NOMO-1 treated with dmso at 0.1 percent for 144 hours (cell line): ENCODE results near the gene RRBP1.
"Not testable (repeated sequence)": the region's sequence is repeated elsewhere in the genome, so short reads cannot be mapped to it uniquely, and the experiment has no call there.

ENCODE experiments used
- DNase-seq: peaks from one replicate; lab custom pipeline; 2025; ENCODE audit not compliant: unreplicated experiment; lab: John Stamatoyannopoulos, UW

The RRBP1 gene

DNA sequence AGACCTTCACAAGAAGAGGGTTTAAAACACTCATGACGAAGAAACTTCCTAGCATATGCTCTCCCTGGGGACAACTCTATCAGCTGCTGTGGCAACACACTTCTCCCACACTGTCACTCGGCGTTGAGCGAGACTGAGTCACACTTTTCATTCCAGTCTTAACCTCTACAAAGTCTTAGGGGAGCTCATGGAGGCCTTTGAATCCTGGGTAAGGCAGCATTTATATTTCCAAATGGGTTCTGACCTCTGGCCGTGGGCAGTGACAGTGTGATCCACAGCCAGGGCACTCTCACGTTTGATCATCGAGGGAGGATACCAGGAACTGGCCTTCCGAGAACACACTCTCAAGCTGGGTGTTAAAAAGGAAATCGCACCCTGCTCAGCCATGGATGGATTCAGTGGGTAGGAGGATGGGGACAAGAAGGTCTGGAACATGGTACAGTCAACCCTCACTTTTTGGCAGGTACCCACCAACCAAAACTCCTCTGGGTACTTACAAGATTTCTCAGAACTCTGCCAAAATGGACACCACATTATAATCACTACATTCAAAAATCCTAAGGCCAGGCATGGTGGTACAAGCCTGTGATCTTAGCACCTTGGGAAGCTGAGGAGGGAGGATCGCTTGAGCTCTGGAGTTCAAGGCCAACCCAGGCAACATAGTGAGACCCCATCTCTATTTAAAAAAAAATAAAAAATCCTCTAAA is 19.6 kb downstream of the RRBP1 start:
- DNase-seq = no peak

DNA sequence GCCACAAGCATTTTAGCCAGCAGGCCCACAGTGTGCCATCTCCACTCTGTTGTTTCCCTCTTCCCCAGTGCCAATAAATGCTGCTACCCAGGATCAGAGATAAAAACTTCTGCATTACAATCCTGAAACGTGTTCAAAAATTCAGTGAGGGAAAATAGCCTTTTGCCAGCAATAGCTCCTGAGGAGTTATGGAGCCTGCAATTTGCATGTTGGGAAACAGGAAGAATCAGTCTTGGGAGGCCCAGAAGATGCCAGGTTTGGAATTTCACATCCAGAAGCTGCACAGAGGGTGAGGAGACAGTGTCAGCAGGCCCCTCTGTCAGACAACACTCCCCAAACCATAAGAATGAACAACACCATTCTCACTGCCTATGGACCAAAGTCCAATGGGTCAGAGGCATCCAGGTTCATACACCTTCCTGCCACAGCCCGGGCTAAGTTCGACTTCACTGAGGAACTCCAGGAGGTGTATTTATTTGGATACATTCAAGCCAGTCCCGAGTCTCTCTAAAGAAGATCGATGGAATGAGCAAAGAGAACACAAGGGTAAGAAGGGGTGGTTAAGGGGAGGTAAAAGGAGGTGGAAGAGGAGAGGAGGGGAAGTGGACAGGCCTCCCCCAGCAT is 20.8 kb downstream of the RRBP1 start:
- DNase-seq = no peak

DNA sequence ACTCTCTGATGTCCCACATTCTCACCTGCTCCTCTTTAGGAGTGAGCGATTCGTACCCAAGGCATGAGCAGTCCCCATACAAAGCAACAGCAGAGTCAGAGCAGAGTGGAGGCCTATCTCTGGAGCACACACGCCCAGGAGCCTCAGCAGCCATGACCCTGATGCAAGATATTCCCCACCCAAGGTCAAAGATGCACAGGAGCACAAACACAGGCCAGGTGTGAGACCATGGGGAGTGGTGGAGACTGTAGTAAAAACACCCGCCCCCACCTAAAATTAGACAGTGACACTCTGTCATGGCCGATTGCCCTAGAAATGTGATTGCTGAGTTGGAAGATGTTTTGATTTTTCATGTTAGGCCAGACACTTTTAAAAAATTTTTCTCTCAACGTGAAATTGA is 21.4 kb downstream of the RRBP1 start:
- DNase-seq = no peak

DNA sequence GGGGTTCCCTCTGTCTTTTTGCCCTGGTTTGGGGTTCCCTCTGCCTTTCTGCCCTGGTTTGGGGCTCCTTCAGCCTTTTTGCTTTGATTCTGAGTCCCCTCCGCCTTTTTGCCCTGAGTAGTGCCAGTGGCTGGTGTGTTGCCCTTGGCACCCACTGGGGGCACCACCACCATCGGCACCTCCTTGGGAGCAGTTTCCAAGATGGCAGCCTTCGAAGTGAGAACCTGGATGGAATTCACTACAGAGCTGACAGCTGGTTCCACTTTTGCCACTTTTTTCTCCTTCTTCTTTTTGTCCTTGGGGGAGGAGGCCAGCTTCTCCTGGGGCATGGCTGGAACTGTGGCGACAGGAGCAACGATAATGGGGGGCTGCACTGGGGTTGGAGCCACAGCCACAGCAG is 22.2 kb downstream of the RRBP1 start:
- DNase-seq = no peak

DNA sequence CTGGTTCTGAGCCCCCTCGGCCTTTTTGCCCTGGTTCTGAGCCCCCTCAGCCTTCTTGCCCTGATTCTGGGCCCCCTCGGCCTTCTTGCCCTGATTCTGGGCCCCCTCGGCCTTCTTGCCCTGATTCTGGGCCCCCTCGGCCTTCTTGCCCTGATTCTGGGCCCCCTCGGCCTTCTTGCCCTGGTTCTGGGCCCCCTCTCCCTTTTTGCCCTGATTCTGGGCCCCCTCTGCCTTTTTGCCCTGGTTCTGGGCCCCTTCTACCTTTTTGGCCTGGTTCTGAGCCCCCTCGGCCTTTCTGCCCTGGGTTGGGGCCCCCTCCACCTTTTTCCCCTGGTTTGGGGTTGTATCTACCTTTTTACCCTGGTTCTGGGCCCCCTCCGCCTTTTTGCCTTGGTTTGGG is 22.7 kb downstream of the RRBP1 start:
- DNase-seq = not testable (repeated sequence)

DNA sequence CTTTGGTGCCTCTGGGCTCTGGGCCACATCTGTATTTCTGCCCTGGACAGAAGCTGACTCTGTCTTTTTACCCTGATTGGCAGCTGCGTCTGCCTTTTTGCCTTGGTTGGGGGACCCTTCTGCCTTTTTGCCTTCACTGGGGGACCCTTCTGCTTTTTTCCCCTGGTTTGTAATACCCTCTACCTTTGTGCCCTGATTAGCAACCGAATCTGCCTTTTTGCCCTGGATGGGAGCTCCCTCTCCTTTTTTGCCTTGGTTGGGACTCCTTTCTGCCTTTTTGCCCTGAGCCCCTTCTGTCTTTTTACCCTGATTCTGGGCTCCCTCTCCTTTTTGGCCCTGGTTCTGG is 23.4 kb downstream of the RRBP1 start:
- DNase-seq = no peak

DNA sequence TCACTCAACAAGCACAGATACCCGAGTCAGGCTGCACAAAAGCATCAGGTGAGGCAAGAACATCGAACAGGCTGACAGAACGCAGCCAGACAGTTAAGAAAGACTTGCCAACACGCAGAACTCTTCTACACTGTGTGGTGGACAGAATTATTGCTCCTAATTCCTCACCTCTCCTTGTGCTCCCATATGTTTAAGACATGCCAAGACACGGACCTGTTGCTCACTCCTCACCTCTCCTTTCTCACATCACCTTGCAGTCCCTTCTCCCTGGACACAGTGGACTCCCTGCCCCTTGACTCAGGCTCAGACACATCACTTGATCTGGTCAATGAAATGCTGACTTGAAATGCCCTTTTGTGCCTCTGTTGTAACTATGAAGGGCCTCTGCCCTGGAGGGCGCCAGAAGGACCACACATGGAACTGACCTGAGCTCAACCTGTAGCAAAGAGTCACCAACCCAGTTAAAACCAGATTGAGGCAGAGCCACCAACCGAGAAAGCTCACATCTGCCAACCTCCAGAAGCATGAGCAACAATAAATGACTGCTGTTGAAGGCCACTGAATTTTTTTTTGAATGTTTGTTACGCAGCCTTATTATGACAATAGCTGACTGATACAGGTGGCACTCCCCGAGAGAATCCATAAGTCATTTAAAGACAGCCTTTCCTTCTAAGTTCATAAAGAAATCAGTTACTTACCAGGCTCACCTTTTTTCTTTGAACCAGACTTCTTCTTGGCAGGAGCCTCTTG is 24.0 kb downstream of the RRBP1 start:
- DNase-seq = no peak

DNA sequence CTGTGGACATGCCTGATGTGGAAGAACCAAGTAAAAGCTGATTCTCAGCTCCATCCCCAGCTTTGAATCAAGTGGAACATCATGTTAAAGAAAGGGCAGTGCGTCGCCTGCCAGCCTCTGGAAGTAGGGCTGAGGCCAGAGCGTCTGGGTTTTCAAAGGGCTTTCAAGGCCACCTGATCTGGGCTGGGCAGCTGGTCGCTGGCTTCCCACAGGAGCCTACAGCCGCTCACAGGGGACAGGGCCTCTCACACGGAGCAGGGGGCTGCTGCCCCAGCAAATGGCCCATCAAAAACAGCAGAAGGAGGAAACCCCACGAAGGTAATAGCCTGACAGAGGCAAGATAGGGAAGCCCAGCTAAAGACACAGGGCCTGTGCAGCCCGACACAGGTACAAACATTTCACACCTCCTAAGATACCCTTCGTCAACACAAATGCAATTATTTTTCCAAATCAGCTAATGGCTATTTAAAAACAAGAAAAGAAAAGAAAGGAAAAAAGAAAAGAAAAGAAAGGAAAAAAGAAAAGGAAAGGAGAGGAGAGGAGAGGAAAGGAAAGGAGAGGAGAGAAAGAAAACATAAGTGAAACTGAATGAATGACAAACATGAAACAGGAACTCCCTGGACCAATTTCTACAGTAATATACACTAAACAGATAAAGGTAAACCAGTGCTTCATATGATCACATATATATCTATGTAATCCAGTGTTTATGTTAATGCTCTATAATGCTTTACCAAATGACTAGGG is 24.8 kb downstream of the RRBP1 start:
- DNase-seq = no peak

DNA sequence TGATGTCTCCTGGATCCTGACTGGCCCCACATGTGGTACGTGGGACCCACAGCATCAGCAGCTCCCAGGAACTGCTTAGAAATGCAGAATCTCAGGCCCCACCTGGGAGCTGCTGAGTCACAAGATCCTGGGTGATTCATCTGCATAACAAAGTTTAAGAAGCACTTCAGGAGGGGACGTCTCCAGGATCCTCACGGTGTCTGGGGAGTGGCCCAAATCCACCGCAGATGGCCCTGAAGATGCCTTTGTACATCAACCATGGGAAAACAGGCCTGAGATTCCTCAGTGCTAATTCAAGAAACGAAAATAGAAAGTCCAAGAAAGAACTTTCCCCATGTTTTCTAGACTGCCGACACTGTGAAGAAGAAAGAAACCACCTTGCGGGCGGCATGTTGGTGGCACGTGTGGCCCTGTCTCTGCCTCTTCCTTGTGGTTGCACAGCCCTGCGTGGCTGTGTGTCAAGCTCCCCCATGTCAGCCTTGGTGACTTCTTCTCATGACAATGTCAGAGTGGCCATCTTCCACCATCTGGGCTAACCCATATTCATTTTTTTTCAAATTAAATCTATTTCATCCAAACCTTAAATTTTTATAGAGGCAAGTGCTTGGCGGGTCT is 26.1 kb downstream of the RRBP1 start:
- DNase-seq = no peak

DNA sequence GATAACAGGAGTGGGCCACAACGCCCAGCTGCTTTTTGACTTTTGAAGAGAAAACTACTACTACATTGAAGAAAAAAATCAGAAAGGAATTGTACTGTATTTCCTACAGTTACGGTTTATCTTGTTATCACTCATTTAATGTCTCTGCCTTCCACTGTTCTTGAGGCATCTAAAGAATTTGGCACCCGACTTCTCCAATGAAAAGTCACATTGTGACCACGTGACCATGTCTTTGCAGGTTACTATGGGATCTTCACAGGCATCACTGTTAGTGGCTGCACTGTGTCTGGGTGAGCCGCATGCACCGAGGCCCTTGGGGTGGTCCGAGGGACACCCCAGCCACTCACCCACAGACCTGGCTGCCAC is 26.8 kb downstream of the RRBP1 start:
- DNase-seq = no peak

DNA sequence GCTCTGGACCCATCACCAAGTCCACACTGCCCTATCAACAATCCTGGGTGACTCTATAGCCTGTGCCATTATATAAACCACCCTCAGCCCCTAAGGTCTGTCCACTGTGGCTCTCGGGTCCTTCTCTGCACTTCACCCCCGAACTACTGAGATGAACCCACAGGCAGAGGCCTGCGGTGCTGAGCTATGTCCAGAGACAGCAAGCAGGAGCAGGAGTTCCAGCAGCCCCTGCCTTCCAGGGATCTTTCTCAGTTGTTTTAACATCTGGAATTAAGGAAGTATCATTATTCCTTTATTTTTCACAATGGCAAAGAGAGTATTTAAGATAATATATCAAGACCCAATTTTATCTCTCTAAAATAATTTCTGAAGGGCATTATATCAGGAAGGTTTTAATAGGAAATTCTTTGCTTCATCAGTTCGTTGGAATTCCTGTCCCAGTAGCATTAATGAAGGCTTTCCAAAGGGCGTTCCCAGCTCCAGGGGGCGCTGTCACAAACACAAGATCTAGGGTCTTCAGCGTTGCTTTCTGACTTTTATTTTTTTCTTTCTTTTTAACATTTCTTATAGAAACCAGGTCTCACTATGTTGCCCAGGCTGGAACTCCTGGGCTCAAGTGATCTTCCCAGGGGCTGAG is 27.3 kb downstream of the RRBP1 start:
- no peak for DNase-seq

DNA sequence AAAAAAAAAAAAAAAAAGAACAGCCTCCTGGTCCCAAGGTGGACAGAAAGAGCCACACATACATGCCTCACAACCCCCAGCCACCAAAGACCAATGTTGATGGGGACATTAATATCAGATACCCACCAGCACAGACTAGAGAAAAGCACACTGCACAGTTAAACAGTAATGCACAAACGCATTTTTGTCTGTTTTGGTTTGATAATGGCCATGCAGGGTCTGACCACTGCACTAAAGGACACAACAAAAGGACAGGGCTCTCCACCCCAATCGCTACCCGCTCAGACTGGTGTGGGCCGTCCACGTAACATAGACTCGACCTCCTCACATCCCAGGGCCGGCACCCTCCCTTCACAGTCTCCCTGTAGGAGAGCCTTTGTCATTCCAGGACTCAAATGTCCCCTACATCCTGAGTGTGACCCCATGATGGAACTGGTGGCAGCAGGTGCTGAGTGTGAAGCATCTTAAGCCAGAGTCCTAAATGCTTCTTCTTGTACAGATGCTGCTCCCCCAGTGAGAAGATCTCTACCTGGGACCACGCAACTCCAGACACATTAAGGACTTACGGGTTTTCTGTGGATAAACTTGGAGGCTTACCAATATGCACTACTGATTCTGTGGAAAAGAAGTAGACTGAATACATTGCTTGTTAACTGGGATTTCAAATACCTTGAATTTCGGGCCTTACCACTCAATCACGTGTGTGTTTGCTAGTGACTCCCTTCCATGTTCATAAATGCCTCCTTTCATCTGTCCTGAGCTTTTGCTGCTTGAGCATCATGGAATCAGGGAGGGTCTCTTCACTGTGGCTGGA is 28.0 kb downstream of the RRBP1 start:
- no peak for DNase-seq

DNA sequence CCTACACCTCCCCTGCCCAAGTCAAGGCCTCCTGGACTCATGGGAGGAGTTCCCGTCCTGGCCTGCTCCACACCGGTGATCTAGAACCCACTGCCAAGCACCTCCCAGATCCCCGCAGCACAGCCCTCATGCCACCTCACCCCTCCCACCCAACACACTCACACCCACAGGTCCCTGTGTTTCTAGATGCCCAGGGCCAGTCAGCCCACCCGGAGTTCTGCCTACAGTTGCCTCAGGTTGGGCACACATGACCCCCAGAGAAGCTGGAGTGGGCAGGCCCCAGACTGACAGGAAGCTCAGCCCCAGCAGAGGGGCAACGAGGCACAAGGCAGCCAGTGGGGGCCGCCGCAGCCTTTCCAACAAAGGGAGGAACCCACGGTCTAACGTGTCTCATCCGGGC is 29.6 kb downstream of the RRBP1 start:
- DNase-seq = no peak

DNA sequence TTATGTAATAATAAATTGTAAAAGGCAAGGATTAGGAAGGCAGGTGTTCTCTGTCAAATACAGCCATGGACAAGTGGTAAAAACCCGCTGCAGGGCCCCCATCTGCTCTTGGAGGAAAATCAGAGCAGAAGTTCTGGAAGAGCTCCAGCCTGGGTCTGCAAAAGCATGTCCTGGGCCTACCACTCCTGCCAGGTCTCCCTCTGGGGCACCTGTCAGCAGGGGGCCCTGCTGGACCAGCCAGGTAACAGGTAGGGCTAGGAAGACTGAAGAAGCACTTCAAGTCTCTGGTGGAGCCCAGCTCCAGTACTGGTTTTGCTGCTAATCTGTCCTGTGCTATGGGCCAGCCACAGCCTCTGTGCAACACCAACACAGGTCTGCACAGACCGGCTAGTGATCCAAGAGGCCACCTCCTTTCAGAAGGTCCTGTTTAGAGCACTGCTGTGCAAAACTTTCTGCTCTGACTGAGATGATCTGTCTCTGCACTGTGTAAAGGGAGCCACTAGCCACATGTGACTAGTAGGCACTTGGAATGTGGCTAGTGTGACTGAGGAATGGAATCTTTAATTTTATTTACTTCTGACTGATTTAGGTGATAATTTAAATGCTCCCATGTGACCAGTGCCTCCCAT is 30.2 kb downstream of the RRBP1 start:
- DNase-seq = no peak

DNA sequence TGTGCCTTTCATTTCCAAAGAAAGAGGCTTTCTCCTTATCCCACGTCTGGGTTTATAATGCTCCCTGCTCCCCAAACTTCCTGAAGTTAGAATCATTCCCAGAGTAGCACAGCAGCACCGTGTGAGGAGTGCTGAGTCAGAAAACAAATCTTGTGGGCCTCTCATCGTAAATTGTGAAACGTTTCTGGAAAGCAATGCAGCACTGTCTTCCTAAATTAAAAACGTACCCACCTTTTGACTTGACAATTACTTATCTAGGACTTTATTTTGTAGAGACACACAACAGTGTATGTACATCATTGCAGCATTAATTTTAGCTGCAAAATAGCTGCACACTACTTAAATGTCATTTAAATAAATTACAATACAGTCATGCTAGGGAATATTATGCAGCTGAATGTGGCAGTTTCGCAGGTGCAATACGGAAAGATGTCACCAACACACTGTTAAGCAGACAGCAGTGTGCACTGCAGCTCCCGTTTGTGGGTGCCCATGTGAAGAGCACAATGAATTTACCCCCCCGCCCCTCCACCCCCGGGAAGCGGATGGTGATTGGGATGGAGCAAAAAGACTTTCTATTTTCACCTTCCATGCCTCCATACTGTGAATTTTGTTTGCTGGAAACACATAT is 30.8 kb downstream of the RRBP1 start:
- DNase-seq = no peak

DNA sequence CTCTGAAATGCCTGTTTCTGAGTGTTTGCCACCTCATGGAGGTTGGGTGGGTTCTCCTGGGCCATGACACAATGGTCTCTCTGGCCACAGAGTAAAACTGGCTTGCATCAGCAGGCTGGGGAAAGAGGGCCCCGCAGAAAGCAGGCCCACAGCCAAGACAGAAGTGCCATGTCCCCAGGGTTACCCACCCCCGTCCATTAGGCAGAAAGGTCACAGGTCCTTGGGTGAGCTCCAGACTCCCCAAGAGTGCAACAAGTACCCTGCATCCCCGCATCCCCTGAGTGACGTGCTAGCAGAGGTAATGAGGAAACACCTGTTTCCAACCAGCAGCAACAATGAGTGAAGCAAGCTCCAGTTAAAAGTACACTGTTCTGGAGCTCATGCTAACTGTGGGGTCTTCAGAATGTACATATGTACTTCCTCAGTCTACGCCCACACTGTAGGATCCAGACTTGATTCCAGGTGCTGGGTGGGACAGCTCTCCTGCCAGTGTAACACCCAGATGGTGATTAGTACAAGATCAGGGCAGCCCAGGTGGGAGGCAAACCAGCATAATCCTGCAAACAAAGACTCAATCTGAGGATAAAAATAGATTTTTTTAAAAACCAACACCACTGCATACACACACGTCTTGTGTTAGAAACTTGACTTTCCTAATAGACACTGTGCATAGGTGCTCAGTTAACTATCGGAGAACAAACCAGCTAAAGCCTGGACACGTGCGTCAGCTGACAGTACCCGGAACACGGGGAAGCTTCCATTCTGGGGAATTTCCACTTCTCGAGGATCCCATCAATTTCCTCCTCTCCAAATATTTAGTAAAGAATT is 31.5 kb downstream of the RRBP1 start:
- DNase-seq = no peak

DNA sequence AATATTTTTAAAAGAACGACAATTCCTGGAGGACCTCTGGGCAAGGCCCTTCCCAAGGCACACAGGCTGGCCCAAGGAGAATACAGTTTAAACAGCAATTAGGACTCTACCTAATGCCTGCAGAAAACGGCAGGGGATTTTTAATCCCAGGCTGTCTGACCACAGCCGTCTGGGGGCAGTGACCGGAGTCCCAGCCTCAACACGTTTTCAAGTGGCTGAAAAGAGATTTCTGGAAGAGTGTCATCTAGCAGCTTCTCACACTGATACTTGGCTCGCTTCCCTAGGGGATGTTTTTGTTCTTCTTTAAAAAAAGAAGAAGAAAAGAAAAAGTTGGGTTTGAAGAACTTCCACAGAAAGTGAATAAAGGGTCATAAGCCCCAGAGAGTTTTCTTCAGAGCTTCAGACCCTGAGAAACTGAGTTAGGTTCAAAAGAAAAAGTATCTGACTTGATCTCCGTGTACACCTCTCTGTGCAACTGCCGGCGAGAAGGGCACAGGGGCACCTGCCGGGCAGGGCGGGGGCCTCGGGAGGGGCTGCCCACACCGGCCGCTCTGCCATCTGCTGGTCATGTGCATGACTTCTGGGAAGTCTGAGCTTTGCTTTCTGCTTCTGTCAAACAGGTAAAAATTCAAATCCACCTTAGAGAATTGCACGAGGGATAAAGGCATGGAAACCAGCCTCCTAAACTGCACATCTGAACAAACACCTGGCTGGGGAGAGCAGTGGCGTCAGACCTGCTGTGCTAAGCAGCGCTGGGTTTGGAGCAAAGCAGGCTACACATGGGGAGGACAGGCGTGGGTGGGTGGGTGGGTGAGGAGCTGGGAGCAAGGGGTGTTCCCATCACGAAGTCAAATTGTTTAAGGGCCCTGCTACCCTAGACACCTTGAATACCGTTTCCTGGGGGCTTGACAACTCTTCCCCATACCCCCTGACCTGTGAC is 33.0 kb downstream of the RRBP1 start:
- no peak for DNase-seq
